Karpas-422 (cell line): Measurements from ENCODE around the gene AKAP5. TPM values are rescaled to one million over a fixed set of nuclear protein-coding genes. Genes with fewer than 3 reads are reported as not detected.

Experiments used
- DNase-seq: peaks from one replicate; pipeline ENCODE4 v3.0.0-alpha.2; 2015
- H2AFZ ChIP-seq: fragments of 200-600 bp; sonication (generic); 2 replicates; pipeline ENCODE4 v1.6.1; 2014; ENCODE audit warnings: antibody characterized with exemption, low read length, mixed read lengths
- H3K27ac ChIP-seq: fragments of 200-600 bp; sonication (generic); 2 replicates; pipeline ENCODE4 v1.5.1; 2014; ENCODE audit warnings: mild to moderate bottlenecking, low read length, moderate library complexity
- H3K27me3 ChIP-seq: fragments of 200-600 bp; sonication (generic); 2 replicates; pipeline ENCODE4 v1.6.1; 2014; ENCODE audit warnings: low read length, mixed read lengths
- H3K36me3 ChIP-seq: fragments of 200-600 bp; sonication (generic); 2 replicates; pipeline ENCODE4 v1.6.1; 2014; ENCODE audit warnings: low read length, mixed read lengths; ENCODE audit not compliant: insufficient read depth
- H3K4me1 ChIP-seq: fragments of 200-600 bp; sonication (generic); 2 replicates; pipeline ENCODE4 v1.6.1; 2014; ENCODE audit warnings: mild to moderate bottlenecking, low read length, mixed read lengths
- H3K4me2 ChIP-seq: fragments of 200-600 bp; sonication (generic); 2 replicates; pipeline ENCODE4 v1.6.1; 2014; ENCODE audit warnings: low read length, low read depth, mild to moderate bottlenecking; ENCODE audit not compliant: poor library complexity, severe bottlenecking
- H3K4me3 ChIP-seq: fragments of 200-600 bp; sonication (generic); 2 replicates; pipeline ENCODE4 v1.5.1; 2014; ENCODE audit warnings: mild to moderate bottlenecking, antibody characterized with exemption, low read length, mixed read lengths
- H3K79me2 ChIP-seq: fragments of 200-600 bp; sonication (generic); 2 replicates; pipeline ENCODE4 v1.6.1; 2014; ENCODE audit warnings: mild to moderate bottlenecking, low read length, mixed read lengths
- H3K9ac ChIP-seq: fragments of 200-600 bp; sonication (generic); 2 replicates; pipeline ENCODE4 v1.6.0; 2014; ENCODE audit warnings: low read length
- H3K9me2 ChIP-seq: fragments of 200-600 bp; sonication (generic), shearing (Covaris generic); replicated peaks from 2 replicates; pipeline ENCODE4 v1.6.0; 2014; ENCODE audit warnings: mild to moderate bottlenecking, low read length, moderate library complexity; ENCODE audit not compliant: insufficient read depth
- H3K9me3 ChIP-seq: fragments of 300-700, 200-600 bp; sonication (generic); 2 replicates; pipeline ENCODE4 v1.6.1; 2014; ENCODE audit warnings: low read length, mixed read lengths
- H4K20me1 ChIP-seq: fragments of 200-600 bp; sonication (generic); 2 replicates; pipeline ENCODE4 v1.6.1; 2014; ENCODE audit warnings: mild to moderate bottlenecking, antibody characterized with exemption, low read length, low read depth; ENCODE audit not compliant: insufficient read depth
- total RNA-seq: library from RNA; depleted of rRNA; stranded (reverse); fragments of >200 nt; shearing (Covaris generic); gene quantifications from 2 replicates; pipeline ENCODE4 v1.2.3, GENCODE V29; 2014; ENCODE audit warnings: low replicate concordance

AKAP5 gene
- total RNA-seq, 1 experiment from 2014 or later: 0.56 TPM

GRCh38 chr14:64465831-64466554 lies 694 bp downstream of the AKAP5 start:
- H3K27me3 ChIP-seq: no peaks in the 10 kb centered on the region
- DNase-seq: no peak
- H3K79me2 ChIP-seq: no peaks in the 10 kb centered on the region
- H2AFZ ChIP-seq: no peak overlapping the region
- no peaks in the 10 kb centered on the region for H3K9me3 ChIP-seq
- H3K4me1 ChIP-seq: peaks cover 48% of the 10 kb centered on the region
- peak overlapping the region; percentile 70 for H3K9ac ChIP-seq
- no peak overlapping the region for H3K27ac ChIP-seq
- H4K20me1 ChIP-seq: peaks cover 31% of the 10 kb centered on the region
- H3K36me3 ChIP-seq: peaks cover 11% of the 10 kb centered on the region
- H3K9me2 ChIP-seq: no peaks in the 10 kb centered on the region
- H3K4me3 ChIP-seq: peak overlapping the region; percentile 72
- peak overlapping the region; percentile 99 for H3K4me2 ChIP-seq

- Histone ChIP-seq H3K9ac (no peak overlapping the region), H2AFZ (no peak overlapping the region), H3K27me3 (no peaks in the 10 kb centered on the region), H4K20me1 (peaks cover 31% of the 10 kb centered on the region), H3K27ac (no peak overlapping the region), H3K9me2 (no peaks in the 10 kb centered on the region), H3K4me3 (no peak overlapping the region), H3K79me2 (no peaks in the 10 kb centered on the region), H3K36me3 (peaks cover 6% of the 10 kb centered on the region), H3K4me1 (peaks cover 54% of the 10 kb centered on the region), H3K9me3 (no peaks in the 10 kb centered on the region), H3K4me2 (no peak overlapping the region)
- DNase-seq: no peak
Observed at GRCh38 chr14:64467101-64467500, 1.8 kb downstream of the AKAP5 start.

GRCh38 chr14:64467566-64467965 lies 2.3 kb downstream of the AKAP5 start:
- H3K4me2 ChIP-seq: no peak overlapping the region
- H3K9ac ChIP-seq: no peak overlapping the region
- H3K27ac ChIP-seq: no peak overlapping the region
- peaks cover 54% of the 10 kb centered on the region for H3K4me1 ChIP-seq
- H3K27me3 ChIP-seq: no peaks in the 10 kb centered on the region
- H2AFZ ChIP-seq: no peak overlapping the region
- H3K9me3 ChIP-seq: no peaks in the 10 kb centered on the region
- peaks cover 31% of the 10 kb centered on the region for H4K20me1 ChIP-seq
- H3K4me3 ChIP-seq: no peak overlapping the region
- DNase-seq: no peak
- H3K79me2 ChIP-seq: no peaks in the 10 kb centered on the region
- no peaks in the 10 kb centered on the region for H3K9me2 ChIP-seq
- H3K36me3 ChIP-seq: peaks cover 4% of the 10 kb centered on the region

- H4K20me1 ChIP-seq: peaks cover 31% of the 10 kb centered on the region
- no peak overlapping the region for H3K27ac ChIP-seq
- H3K36me3 ChIP-seq: no peaks in the 10 kb centered on the region
- no peak overlapping the region for H3K4me3 ChIP-seq
- peaks cover 46% of the 10 kb centered on the region for H3K4me1 ChIP-seq
- DNase-seq: no peak
- H3K9me2 ChIP-seq: no peaks in the 10 kb centered on the region
- H2AFZ ChIP-seq: no peak overlapping the region
- no peak overlapping the region for H3K9ac ChIP-seq
- H3K9me3 ChIP-seq: no peaks in the 10 kb centered on the region
- no peaks in the 10 kb centered on the region for H3K27me3 ChIP-seq
- no peak overlapping the region for H3K4me2 ChIP-seq
- H3K79me2 ChIP-seq: no peaks in the 10 kb centered on the region
Observed at GRCh38 chr14:64468451-64468850, 3.2 kb downstream of the AKAP5 start.

DNA sequence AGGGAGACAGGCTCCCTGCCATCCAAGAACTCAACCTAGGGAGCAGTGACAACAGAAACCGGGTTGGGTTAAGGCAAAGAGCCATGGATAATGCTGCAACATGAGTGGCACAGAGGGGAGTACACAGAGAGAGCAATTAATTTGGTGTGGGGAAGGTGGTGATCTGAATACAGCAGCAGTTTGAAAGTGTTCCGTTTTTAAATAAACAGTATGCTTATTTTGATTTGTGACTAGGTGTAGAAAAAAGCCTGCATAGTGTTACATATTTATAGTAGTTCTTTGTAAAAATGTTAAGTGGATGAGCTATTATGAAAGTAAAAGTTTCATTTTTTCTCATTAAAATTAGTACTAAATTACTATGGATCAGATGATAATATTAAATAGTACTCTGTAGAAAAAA lies 8.7 kb downstream of the AKAP5 start:
- Histone ChIP-seq H3K4me3 (no peak overlapping the region), H3K4me2 (no peak overlapping the region), H3K27me3 (no peaks in the 10 kb centered on the region), H3K4me1 (peaks cover 12% of the 10 kb centered on the region), H3K9me3 (no peaks in the 10 kb centered on the region), H3K27ac (no peak overlapping the region), H3K9me2 (no peaks in the 10 kb centered on the region), H3K79me2 (no peaks in the 10 kb centered on the region), H2AFZ (no peak overlapping the region), H4K20me1 (peaks cover 8% of the 10 kb centered on the region; the same call in 1 of the 2 replicates), H3K9ac (no peak overlapping the region), H3K36me3 (peaks cover 3% of the 10 kb centered on the region; the same call in 1 of the 2 replicates)
- DNase-seq: no peak

DNA sequence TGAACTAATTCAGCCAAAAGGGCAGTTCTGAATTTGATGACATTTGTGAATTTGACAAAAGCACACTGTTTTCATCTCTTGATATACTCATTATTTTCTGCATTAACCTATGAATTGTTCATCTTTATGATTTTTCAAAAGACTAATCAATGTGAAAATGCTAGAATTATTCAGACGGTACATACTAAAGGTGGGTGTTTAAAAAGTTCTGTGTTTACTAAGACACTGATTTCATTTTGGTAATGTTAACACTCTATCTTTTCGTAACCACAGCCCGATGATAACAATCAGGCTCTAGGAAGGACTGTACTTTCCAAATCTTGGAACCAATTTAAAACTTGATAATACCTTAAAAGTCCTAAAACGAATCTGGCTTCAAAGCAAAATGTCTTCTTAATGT lies 9.4 kb downstream of the AKAP5 start:
- H3K9ac ChIP-seq: no peak overlapping the region
- H3K9me3 ChIP-seq: no peaks in the 10 kb centered on the region
- no peaks in the 10 kb centered on the region for H3K27me3 ChIP-seq
- H3K4me2 ChIP-seq: no peak overlapping the region
- H2AFZ ChIP-seq: no peak overlapping the region
- peaks cover 1% of the 10 kb centered on the region; the same call in 1 of the 2 replicates for H4K20me1 ChIP-seq
- H3K4me3 ChIP-seq: no peak overlapping the region
- DNase-seq: no peak
- H3K9me2 ChIP-seq: no peaks in the 10 kb centered on the region
- peaks cover 3% of the 10 kb centered on the region; the same call in 1 of the 2 replicates for H3K36me3 ChIP-seq
- no peaks in the 10 kb centered on the region for H3K79me2 ChIP-seq
- no peak overlapping the region for H3K27ac ChIP-seq
- peaks cover 12% of the 10 kb centered on the region for H3K4me1 ChIP-seq

DNA sequence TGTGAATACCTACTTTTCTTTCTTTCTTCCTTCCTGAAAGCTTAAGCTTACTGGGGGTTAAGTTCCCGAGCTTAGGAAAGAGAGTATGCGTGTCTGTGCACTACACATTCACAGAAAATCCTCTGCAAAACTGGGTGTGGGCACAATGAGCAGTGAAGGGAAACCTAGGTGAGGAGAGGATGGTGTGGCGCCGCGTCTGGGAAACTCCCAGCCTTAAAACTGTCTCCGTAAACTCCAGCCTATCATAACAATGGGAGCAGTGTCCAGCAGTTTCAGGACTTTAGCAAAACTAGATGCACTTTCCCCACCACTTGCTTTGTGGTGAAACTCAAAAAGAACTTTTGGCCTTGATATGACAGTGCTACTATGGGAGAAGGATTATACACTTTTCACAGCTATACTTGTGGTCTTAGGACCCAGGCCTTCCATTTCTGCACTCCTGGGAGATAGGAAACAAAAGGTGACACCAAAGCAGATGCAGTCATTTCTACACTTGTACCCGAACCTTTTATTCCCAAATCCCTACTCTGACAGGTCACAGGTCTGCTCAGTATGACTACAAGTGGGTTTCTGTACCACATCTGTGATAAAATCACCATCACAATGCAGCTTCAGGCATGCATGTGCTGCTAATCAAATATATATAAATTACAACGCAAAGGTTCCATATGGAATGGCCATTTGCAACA lies 10.4 kb downstream of the AKAP5 start:
- H3K27ac ChIP-seq: no peak overlapping the region
- H3K9ac ChIP-seq: no peak overlapping the region
- H3K9me3 ChIP-seq: no peaks in the 10 kb centered on the region
- peaks cover 12% of the 10 kb centered on the region for H3K4me1 ChIP-seq
- no peak for DNase-seq
- H3K36me3 ChIP-seq: peaks cover 3% of the 10 kb centered on the region; the same call in 1 of the 2 replicates
- no peaks in the 10 kb centered on the region for H3K27me3 ChIP-seq
- no peaks in the 10 kb centered on the region for H3K79me2 ChIP-seq
- no peak overlapping the region for H3K4me2 ChIP-seq
- H4K20me1 ChIP-seq: no peaks in the 10 kb centered on the region
- H3K4me3 ChIP-seq: no peak overlapping the region
- no peak overlapping the region for H2AFZ ChIP-seq
- no peaks in the 10 kb centered on the region for H3K9me2 ChIP-seq

DNA sequence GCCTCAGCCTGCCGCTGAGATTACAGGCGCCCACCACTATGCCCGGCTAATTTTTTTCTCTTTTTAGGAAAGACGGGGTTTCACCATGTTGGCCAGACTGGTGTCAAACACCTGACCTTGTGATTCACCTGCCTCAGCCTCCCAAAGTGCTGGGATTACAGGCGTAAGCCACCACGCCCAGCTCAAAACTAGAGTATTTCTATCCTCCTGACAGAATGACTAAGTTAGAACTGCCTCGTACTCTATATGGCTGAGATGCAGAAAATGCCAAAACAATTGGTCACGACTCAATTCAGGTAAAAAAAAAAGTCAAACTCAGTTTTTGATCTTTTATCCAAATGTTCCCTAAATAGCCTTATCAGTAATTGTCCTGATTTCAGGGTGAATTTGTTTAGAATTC lies 11.1 kb downstream of the AKAP5 start:
- H3K9ac ChIP-seq: no peak overlapping the region
- H3K79me2 ChIP-seq: no peaks in the 10 kb centered on the region; the same call in 1 of the 2 replicates
- H3K27ac ChIP-seq: no peak overlapping the region
- H3K4me3 ChIP-seq: no peak overlapping the region
- peaks cover 3% of the 10 kb centered on the region; the same call in 1 of the 2 replicates for H3K36me3 ChIP-seq
- no peak for DNase-seq
- no peak overlapping the region for H2AFZ ChIP-seq
- H4K20me1 ChIP-seq: no peaks in the 10 kb centered on the region
- H3K4me2 ChIP-seq: no peak overlapping the region
- H3K9me3 ChIP-seq: no peaks in the 10 kb centered on the region
- H3K4me1 ChIP-seq: peaks cover 12% of the 10 kb centered on the region
- H3K9me2 ChIP-seq: no peaks in the 10 kb centered on the region
- H3K27me3 ChIP-seq: no peaks in the 10 kb centered on the region
